Naive thymus-derived CD8-positive, alpha-beta T cell (primary cell): ENCODE results near the gene ZSCAN22. TPM values are rescaled to one million over a fixed set of nuclear protein-coding genes. Genes with fewer than 3 reads are reported as not detected.
"Not testable (repeated sequence)": the region's sequence is repeated elsewhere in the genome, so short reads cannot be mapped to it uniquely, and the experiment has no call there.

Experiments used
- ATAC-seq, 2 donors: fragments of 150-1000 bp; cut with Tn5 transposase in 1 of 2; sonication (Bioruptor Pico), chemical (Tn5 transposase) in 1 of 2; 1 replicate in 1 of 2; 2 replicates in 1 of 2; pipeline ENCODE4 v1.10.0; 2021; ENCODE audit warnings: mild to moderate bottlenecking in 2 of 2, moderate library complexity in 2 of 2
- POLR2A ChIA-PET: fragments of 350-600 bp; sonication (Branson Sonifier 250); formaldehyde crosslinking; loops from one replicate; lab custom pipeline; 2021; ENCODE audit warnings: antibody characterized with exemption; lab: Charles Lee
- DNase-seq, 10 donors: peaks; one replicate each; pipeline versions ENCODE4 v3.0.0 to v3.0.0-alpha.2; 2020 to 2022
- H3K27ac Mint-ChIP-seq, 10 donors: one replicate each; pipeline ENCODE4 v1.8.0; 2020 to 2022; ENCODE audit warnings: mild to moderate bottlenecking in 10 of 10, mixed read lengths in 10 of 10, moderate library complexity in 4 of 10, inconsistent platforms in 1 of 10
- H3K27me3 Mint-ChIP-seq, 5 donors: one replicate each; pipeline ENCODE4 v1.8.0; 2021 to 2022; ENCODE audit warnings: mixed read lengths in 5 of 5
- H3K36me3 Mint-ChIP-seq, 3 donors: one replicate each; pipeline ENCODE4 v1.8.0; 2020 to 2022; ENCODE audit warnings: mixed read lengths in 3 of 3, mild to moderate bottlenecking in 2 of 3, inconsistent platforms in 1 of 3
- H3K4me1 Mint-ChIP-seq, 4 donors: one replicate each; pipeline ENCODE4 v1.8.0; 2021 to 2022; ENCODE audit warnings: mixed read lengths in 4 of 4
- H3K4me3 Mint-ChIP-seq, 10 donors: one replicate each; pipeline ENCODE4 v1.8.0; 2020 to 2022; ENCODE audit warnings: mild to moderate bottlenecking in 10 of 10, mixed read lengths in 10 of 10, moderate library complexity in 6 of 10, inconsistent platforms in 1 of 10
- H3K9me3 Mint-ChIP-seq, 9 donors: one replicate each; pipeline ENCODE4 v1.8.0; 2020 to 2022; ENCODE audit warnings: mixed read lengths in 9 of 9, mild to moderate bottlenecking in 3 of 9, inconsistent platforms in 1 of 9, moderate library complexity in 1 of 9
- polyA plus RNA-seq, 3 donors: library from polyadenylated mRNA; unstranded; fragments of 300-500 nt; fragmentation: Illumina TruSeq; gene quantifications; one replicate each; pipeline ENCODE4 v1.2.3, GENCODE V29; 2021
- total RNA-seq, 8 experiments: library from RNA in 2 of 8; stranded (reverse) in 2 of 8; gene quantifications; one replicate each; pipeline ENCODE4 v1.2.3 and lab custom pipeline; 2021 to 2026

The ZSCAN22 gene
- total and polyA plus RNA-seq, 5 experiments from 2014 or later: 0.69 to 4.6 (median 3.3) TPM

DNA sequence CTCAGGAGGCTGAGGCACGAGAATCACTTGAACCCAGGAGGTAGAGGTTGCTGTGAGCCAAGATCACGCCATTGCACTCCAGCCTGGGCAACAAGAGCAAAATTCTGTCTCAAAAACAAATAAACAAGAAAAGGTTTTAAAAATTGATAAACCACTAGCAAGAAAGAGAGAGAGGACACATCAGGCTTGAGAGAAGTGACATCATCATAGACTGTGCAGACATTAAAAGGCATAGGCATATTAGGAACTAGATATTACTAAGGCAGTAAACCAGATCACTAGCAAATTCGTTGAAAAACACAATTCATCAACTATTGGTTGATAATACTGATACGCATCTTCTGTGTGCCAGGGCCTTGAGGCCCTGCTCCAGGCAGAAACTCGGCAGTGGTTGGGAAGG, 18.8 kb downstream of the ZSCAN22 start:
- POLR2A ChIA-PET: interaction anchor here (2.0 kb wide), 1 partner anchor 17 kb away, joined by 6 read pairs; the partner anchor contains the start of gene ZNF497
- Mint-ChIP-seq H3K27me3 (no peaks in the 10 kb centered on the region), H3K4me3 (peak overlapping the region; percentile 77 to 98 (median 92)), H3K4me1 (peaks cover 25 to 59% (median 40%) of the 10 kb centered on the region in 4 donors), H3K27ac (peak overlapping the region; percentile 19 to 98 (median 88)), H3K9me3 (peaks cover 0 to 2% (median 0%) of the 10 kb centered on the region in 9 donors), H3K36me3 (peaks cover 4 to 7% (median 6%) of the 10 kb centered on the region in 3 donors)
- ATAC-seq (no peak), DNase-seq (no peak)

DNA sequence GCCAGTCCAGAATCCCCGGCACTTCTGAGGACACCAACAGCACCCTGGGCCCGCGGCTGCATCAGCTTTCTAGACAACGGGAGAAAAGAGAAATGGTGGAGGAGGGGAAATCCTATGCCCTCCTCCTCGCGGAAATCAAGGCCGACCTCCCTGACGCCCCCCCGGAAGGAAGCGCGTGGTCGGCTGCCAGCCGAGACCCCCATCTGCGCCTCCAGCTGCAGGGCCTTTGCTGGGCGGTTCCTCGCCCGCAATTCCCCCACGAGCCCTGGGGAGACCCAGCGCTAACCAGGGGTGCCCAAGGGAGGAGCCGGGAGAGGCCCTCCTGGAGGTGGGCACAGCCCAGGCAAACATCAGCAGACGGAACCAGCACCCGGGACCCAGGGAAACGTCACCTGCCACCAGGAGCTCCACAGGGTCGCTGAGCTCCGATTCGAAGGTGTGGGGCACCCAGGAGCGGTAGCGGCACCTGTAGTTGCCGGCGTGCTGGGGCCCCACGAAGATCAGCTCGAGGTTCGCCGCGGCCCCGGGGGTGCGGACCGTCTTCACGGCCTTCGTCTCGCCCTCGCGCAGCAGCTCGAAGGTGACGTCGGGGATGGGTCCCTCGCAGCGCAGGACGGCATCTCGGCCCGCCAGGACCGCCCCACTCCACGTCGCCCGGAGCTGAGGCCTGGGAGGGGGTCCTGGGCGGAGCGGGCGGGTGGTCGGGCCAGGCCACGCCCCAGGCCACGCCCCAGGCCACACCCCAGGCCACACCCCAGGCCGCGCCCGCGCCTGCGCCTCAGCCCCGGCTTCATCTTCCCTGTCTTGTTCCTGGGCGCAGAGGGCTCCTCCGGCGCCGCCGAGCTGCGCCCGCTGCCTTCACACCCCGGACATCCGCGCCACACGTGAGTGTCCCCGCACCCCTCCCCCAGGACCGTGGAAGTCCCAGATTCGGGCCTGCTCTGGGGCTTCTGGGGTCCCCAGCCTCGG, 20.5 kb downstream of the ZSCAN22 start:
- Mint-ChIP-seq H3K27me3 (no peaks in the 10 kb centered on the region), H3K9me3 (peaks cover 0 to 2% (median 0%) of the 10 kb centered on the region in 9 donors), H3K36me3 (peaks cover 3 to 11% (median 7%) of the 10 kb centered on the region in 3 donors), H3K4me1 (peaks cover 23 to 46% (median 38%) of the 10 kb centered on the region in 4 donors), H3K4me3 (peak overlapping the region; percentile 93 to 98 (median 94)), H3K27ac (peak overlapping the region; percentile 88 to 98 (median 94))
- POLR2A ChIA-PET: interaction anchor here (0.5 to 2.7 kb wide), 21 partner anchors 10 to 211 kb away, joined by 3 to 72 read pairs (median 5); partner anchors contain the start of genes ERVK3-1, UBE2M, ZNF132 and ZNF497
- peak; percentile 83 to 88 for ATAC-seq
- peak; percentile 66 to 90 (median 77) for DNase-seq

DNA sequence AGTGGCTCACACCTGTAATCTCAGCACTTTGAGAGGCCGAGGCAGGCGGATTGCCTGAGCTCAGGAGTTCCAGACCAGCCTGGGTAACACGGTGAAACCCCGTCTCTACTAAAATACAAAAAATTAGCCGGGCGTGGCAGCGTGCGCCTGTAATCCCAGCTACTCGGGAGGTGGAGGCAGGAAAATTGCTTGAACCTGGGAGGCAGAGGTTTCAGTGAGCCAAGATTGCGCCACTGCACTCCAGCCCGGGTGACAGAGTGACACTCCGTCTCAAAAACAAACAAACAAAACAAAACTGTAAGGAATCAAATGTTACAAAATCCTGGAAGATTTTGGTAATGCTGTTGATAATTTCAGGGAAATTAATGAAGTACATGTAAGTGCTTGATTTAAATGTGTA, 21.3 kb downstream of the ZSCAN22 start:
- POLR2A ChIA-PET: interaction anchor here (0.7 to 2.7 kb wide), 12 partner anchors 9 to 164 kb away, joined by 3 to 72 read pairs (median 6); partner anchors contain the start of genes ZNF497, ZNF584, ZNF8 and ZSCAN22
- Mint-ChIP-seq H3K27ac (peak overlapping the region; percentile 88 to 98 (median 94)), H3K4me1 (peaks cover 26 to 45% (median 41%) of the 10 kb centered on the region in 4 donors), H3K4me3 (peak overlapping the region; percentile 93 to 98 (median 94)), H3K36me3 (peaks cover 0 to 11% (median 7%) of the 10 kb centered on the region in 3 donors)
- not testable (repeated sequence) for H3K9me3 Mint-ChIP-seq, ATAC-seq, H3K27me3 Mint-ChIP-seq, DNase-seq

DNA sequence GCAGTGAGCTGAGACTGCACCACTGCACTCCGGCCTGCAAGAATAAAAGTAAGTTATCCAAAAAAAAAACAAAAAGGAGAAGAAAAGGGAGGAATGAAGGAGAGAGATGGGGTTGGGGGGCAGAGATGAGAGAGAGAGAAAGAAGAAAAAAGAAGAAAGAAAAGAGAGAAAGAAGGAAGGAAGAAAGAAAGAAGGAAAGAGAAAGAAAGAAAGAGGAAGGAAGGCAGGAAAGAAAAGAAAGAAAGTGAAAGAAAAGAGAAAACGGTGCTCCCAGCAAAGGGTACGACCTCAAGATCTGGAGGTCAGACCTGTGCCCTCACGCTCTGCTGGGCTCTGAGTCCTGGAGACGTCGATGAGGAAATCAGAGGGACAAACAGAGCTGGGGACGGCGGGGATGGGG, 22.8 kb downstream of the ZSCAN22 start:
- Mint-ChIP-seq H3K27me3 (no peaks in the 10 kb centered on the region), H3K4me3 (peak overlapping the region in 9 of 10 donors; percentile 18 to 93 (median 36)), H3K36me3 (peaks cover 0 to 11% (median 7%) of the 10 kb centered on the region in 3 donors), H3K27ac (peak overlapping the region in 6 of 10 donors; percentile 29 to 82 (median 74)), H3K9me3 (peaks cover 0 to 2% (median 0%) of the 10 kb centered on the region in 9 donors), H3K4me1 (peaks cover 26 to 48% (median 42%) of the 10 kb centered on the region in 4 donors)
- ATAC-seq (no peak), DNase-seq (no peak)
- POLR2A ChIA-PET: interaction anchor here (0.6 to 2.9 kb wide), 4 partner anchors 13 to 159 kb away, joined by 3 to 11 read pairs (median 4); partner anchors contain the start of gene ZNF497

DNA sequence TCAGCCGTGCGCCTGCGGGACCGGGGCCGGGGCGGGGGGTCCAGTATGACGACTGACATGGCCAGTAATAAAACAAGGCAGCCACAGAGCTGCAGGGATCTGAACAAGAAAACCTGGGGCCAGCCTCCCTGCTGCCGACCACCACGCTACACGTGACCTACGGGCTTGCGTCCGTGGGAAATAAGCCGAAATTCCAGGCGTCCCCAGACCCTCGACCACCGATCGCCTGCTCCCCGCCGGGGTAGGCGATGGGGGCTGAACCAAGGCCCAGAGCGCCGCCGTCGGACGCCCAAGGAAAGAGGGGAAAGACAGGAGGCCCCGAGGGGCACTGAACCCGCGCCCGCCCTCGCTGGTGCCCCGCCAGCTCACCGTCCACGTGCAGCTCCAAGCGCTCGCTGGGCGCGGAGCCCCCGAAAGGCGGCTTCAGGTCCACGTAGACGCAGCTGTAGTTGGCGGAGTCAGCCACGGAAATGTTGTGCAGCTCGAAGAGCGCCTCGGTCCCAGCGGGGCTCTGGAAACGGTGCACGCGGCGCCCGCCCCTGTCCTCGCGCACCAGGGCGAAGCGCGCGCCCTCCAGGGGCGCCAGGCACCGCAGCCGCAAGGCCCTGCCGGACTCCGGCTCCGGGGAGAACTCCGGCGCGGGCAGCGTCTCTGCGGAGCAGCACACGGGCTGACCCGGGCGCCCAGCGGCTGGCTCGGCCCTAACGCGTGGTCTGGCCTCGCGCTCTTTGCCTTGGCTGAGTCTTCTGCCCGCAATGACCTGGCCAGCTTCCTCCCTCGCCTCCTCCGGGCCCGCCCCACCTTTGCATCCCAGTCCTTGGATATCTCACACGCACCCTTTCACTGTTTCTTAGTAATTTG, 23.4 kb downstream of the ZSCAN22 start:
- no peak for DNase-seq
- H3K36me3 Mint-ChIP-seq: peaks cover 0 to 11% (median 7%) of the 10 kb centered on the region in 3 donors
- ATAC-seq: no peak
- H3K27me3 Mint-ChIP-seq: no peaks in the 10 kb centered on the region
- peaks cover 0 to 2% (median 0%) of the 10 kb centered on the region in 9 donors for H3K9me3 Mint-ChIP-seq
- peak overlapping the region in 2 of 10 donors; percentile 69 to 80 for H3K27ac Mint-ChIP-seq
- POLR2A ChIA-PET: interaction anchor here (0.9 to 2.9 kb wide), 2 partner anchors 12 to 23 kb away, joined by 3 to 11 read pairs; partner anchors contain the start of gene ZNF497
- peaks cover 27 to 49% (median 42%) of the 10 kb centered on the region in 4 donors for H3K4me1 Mint-ChIP-seq
- peak overlapping the region in 3 of 10 donors; percentile 57 to 93 (median 64) for H3K4me3 Mint-ChIP-seq

DNA sequence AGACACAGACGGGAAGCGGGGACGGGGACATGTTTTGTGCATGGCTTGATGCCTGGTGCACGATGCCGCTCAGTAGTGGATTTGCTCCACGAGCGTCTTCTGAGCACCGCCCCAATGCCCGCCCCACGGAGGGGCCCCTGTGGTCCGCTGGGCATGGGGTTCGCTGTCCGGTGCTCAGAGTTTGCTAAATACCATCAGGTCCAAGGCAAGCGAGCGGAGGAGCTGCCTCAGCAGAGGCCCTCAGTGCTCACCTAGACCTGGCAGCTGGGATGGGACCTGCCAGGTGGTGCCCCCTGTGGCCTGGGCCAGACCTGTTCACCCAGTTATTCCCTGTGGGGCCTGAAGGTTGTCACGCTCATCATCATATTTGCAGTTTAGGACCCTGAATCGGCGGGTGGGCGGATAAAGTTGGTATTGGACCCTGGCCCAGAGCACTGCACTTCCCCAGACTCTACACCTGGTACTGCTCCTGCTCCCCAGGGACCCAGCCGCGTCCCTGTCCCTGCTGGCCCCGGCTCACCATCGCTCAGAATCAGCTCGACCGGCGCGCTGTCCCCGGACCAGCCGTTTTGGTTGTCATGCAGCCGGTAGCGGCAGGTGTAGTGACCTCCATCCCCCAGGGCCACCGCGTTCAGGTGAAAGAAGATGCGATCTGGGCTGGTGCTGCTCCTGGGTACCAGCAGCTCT, 24.2 kb downstream of the ZSCAN22 start:
- Mint-ChIP-seq H3K27ac (no peak overlapping the region), H3K36me3 (peaks cover 0 to 11% (median 7%) of the 10 kb centered on the region in 3 donors), H3K4me3 (peak overlapping the region in 2 of 10 donors; percentile 7 to 57), H3K9me3 (peaks cover 0 to 2% (median 0%) of the 10 kb centered on the region in 9 donors), H3K27me3 (no peaks in the 10 kb centered on the region), H3K4me1 (peaks cover 26 to 48% (median 40%) of the 10 kb centered on the region in 4 donors)
- ATAC-seq (no peak), DNase-seq (no peak)
- POLR2A ChIA-PET: interaction anchor here (2.9 kb wide), 1 partner anchor 12 kb away, joined by 11 read pairs; the partner anchor contains the start of gene ZNF497

DNA sequence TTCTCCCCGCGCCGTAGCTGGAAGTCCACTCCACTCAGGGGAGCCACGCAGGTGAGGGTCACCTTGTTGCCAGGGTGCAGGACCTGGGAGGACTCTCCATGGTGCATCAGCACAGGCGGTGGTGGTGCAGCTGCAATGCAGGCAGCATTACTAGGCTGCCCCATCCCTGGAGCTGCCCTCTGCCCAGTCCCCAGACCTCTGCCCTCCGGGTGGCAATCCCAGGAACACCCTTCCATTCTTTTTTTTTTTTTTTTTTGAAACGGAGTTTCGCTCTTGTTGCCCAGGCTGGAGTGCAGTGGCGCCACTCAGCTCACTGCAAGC, 24.7 kb downstream of the ZSCAN22 start:
- peak overlapping the region in 1 of 10 donors; percentile 26 for H3K4me3 Mint-ChIP-seq
- POLR2A ChIA-PET: interaction anchor here (0.7 to 2.9 kb wide), 2 partner anchors 11 to 154 kb away, joined by 7 to 11 read pairs; partner anchors contain the start of gene ZNF497
- peaks cover 0 to 2% (median 0%) of the 10 kb centered on the region in 9 donors for H3K9me3 Mint-ChIP-seq

DNA sequence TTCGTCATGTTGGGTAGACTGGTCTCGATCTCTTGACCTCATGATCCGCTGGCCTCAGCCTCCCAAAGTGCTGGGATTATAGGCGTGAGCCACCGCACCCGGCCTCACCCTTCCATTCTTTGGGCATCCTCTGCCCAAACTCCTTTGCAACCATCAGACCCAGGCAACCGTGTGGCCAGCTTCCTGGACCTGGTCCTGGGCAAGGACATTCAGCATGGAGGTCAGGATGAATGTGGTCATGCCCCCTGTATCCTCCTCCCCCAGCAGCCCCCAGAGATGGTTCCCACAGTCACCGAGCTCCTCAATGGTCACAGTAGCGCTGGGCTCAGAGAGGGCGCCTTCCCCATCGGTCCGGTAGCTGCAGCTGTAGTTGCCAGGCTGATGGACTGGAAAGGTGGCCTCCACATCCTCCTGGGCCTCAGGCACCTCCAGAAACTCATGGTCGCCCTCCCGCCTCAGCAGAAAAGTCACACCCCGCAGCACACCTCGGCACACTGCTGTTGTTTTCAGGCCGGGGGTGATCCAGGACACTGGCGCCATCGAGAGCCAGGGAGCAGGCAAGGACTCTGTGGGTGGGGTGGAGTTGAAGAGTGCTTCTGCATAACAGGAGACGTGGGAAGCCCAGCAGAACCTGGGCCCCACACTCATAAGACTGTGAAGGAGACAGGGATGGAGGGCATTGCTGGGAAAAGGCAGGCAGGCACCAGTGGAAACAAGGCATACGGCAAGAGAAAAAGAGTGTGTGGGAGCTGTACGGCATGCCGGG, 25.4 kb downstream of the ZSCAN22 start:
- peaks cover 0 to 2% (median 0%) of the 10 kb centered on the region in 9 donors for H3K9me3 Mint-ChIP-seq
- H3K36me3 Mint-ChIP-seq: peaks cover 0 to 11% (median 7%) of the 10 kb centered on the region in 3 donors
- POLR2A ChIA-PET: interaction anchor here (0.7 to 2.9 kb wide), 2 partner anchors 10 to 154 kb away, joined by 7 to 11 read pairs; partner anchors contain the start of gene ZNF497
- no peaks in the 10 kb centered on the region for H3K27me3 Mint-ChIP-seq
- peaks cover 26 to 49% (median 35%) of the 10 kb centered on the region in 4 donors for H3K4me1 Mint-ChIP-seq
- H3K4me3 Mint-ChIP-seq: peak overlapping the region in 2 of 10 donors; percentile 32 to 40
- ATAC-seq: no peak
- no peak for DNase-seq
- peak overlapping the region in 4 of 10 donors; percentile 6 to 56 (median 36) for H3K27ac Mint-ChIP-seq

More for the DNA sequence above, 24.7 kb downstream of the ZSCAN22 start:
- Mint-ChIP-seq H3K36me3 (peaks cover 0 to 11% (median 7%) of the 10 kb centered on the region in 3 donors), H3K27me3 (no peaks in the 10 kb centered on the region), H3K4me1 (peaks cover 29 to 49% (median 38%) of the 10 kb centered on the region in 4 donors), H3K27ac (peak overlapping the region in 1 of 10 donors; percentile 24)
- no peak for DNase-seq
- ATAC-seq: no peak

DNA sequence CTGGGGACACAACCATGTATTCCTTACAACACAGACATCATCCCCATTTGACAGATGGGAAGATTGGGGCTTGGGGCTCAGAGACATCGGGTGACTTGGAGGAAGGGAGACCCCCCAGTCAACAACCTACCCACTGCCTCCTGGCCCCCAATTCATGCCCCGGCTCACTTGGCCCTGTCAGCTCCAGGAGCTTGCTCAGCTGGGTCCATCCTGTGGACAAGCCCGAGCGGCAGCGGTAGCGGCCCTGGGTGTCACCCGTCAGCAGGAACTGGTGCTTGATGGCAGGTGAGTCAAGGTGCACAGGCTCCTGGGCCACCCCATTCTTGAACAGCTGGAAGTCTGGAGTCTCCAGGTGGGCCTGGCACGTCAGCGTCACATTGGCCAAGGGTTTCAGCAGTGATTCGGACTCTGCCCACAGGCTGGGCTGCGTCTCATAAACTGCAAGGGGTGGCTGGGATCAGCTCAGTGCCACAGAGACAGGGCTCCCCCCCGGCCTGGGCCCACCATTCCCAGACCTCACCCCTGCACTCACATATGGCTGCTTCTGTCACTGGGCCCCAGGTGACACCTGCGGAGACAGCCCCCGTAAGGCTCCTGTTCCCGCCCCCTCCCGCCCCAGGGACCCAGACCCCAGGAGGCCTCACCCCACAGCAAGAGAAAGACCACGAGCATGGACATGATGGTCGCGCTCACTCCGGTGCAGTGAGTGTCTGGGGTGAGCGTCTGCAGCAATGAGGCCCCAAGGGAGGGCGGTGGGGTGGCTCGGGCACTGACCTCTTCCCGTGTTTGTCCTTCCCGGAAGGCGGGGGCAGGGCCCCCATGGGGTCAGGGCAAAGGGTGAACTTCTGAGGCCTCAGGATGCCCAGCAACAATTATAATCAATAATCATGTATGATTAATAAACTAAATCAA, 26.2 kb downstream of the ZSCAN22 start, which contains the start of gene A1BG:
Gene A1BG, minus strand, starts transcription at position 733 of the 912 bp plus-strand sequence. Its CDS starts 55 bp downstream, at position 678.
- Mint-ChIP-seq H3K4me1 (peaks cover 22 to 48% (median 35%) of the 10 kb centered on the region in 4 donors), H3K36me3 (peaks cover 0 to 11% (median 7%) of the 10 kb centered on the region in 3 donors), H3K27ac (peak within 1 kb of the TSS in 5 of 10 donors; percentile 6 to 56 (median 25)), H3K27me3 (no peaks in the 10 kb centered on the region), H3K9me3 (peaks cover 0 to 2% (median 0%) of the 10 kb centered on the region in 9 donors), H3K4me3 (peak within 1 kb of the TSS in 3 of 10 donors; percentile 29 to 40 (median 32))
- POLR2A ChIA-PET: interaction anchor here (1.3 kb wide), 1 partner anchor 14 kb away, joined by 3 read pairs; no protein-coding TSS in a partner anchor
- DNase-seq (no peak), ATAC-seq (no peak)
